ENCODE data around the gene CACYBP. TPM values are rescaled to one million over a fixed set of nuclear protein-coding genes. Genes with fewer than 3 reads are reported as not detected.

The CACYBP gene
- total and polyA plus RNA-seq, 12 donors, result 20.2 to 106 (median 53.1) TPM

GRCh38 chr1:174968750-174969244 is 30.9 kb upstream of the CACYBP start:
- no peak for TF ChIP-seq CTCF (IDR thresholded peaks at IDR 0.05)
- Histone ChIP-seq H3K9me3 (no peaks in the 10 kb centered on the region), H3K4me3 (no peak overlapping the region), H3K27me3 (no peaks in the 10 kb centered on the region), H3K36me3 (peaks cover 0 to 15% (median 0%) of the 10 kb centered on the region in 9 donors), H3K4me1 (peaks cover 0 to 79% (median 26%) of the 10 kb centered on the region in 9 donors), H3K27ac (peak overlapping the region in 1 of 10 donors; percentile 89)
- no peak for DNase-seq
- intact Hi-C loops (cut with DNase I), result no loop called here
- WGBS, 2 donors, result 83 to 91% methylated on average over 5 of the region's 5 CpGs
- ATAC-seq, result no peak

GRCh38 chr1:174969977-174970376 is 29.8 kb upstream of the CACYBP start:
- TF ChIP-seq CTCF (IDR thresholded peaks at IDR 0.05), result no peak
- Histone ChIP-seq H3K36me3 (peaks cover 0 to 15% (median 0%) of the 10 kb centered on the region in 9 donors), H3K4me1 (peaks cover 0 to 68% (median 24%) of the 10 kb centered on the region in 9 donors), H3K4me3 (no peak overlapping the region), H3K27me3 (no peaks in the 10 kb centered on the region), H3K27ac (peak overlapping the region in 1 of 10 donors; percentile 89), H3K9me3 (no peaks in the 10 kb centered on the region)
- no peak for DNase-seq
- WGBS, 2 donors, result 94 to 98% methylated on average over 1 of the region's 1 CpG
- intact Hi-C loops (cut with DNase I), result loop anchor here in 1 of 10 donors (10.0 kb wide), 1 partner anchor 105 kb away; no protein-coding TSS in a partner anchor
- ATAC-seq, result no peak

GRCh38 chr1:174971466-174971865 is 28.3 kb upstream of the CACYBP start:
- Histone ChIP-seq H3K27ac (peak overlapping the region in 1 of 10 donors; percentile 60), H3K36me3 (peaks cover 0 to 15% (median 0%) of the 10 kb centered on the region in 9 donors), H3K27me3 (no peaks in the 10 kb centered on the region), H3K9me3 (no peaks in the 10 kb centered on the region), H3K4me3 (no peak overlapping the region), H3K4me1 (peaks cover 0 to 57% (median 13%) of the 10 kb centered on the region in 9 donors)
- ATAC-seq (no peak), DNase-seq (no peak)
- intact Hi-C loops (cut with DNase I), result loop anchor here in 1 of 10 donors (10.0 kb wide), 1 partner anchor 107 kb away; no protein-coding TSS in a partner anchor
- TF ChIP-seq CTCF (IDR thresholded peaks at IDR 0.05), result no peak

GRCh38 chr1:174971902-174972301 is 27.8 kb upstream of the CACYBP start:
- DNase-seq, result no peak
- H3K9me3 ChIP-seq, result no peaks in the 10 kb centered on the region
- peaks cover 0 to 56% (median 13%) of the 10 kb centered on the region in 9 donors for H3K4me1 ChIP-seq
- no peak overlapping the region for H3K4me3 ChIP-seq
- intact Hi-C loops (cut with DNase I), result loop anchor here in 1 of 10 donors (10.0 kb wide), 1 partner anchor 107 kb away; no protein-coding TSS in a partner anchor
- H3K27me3 ChIP-seq, result no peaks in the 10 kb centered on the region
- TF ChIP-seq CTCF (IDR thresholded peaks at IDR 0.05), result no peak
- H3K27ac ChIP-seq, result peak overlapping the region in 1 of 10 donors; percentile 60
- ATAC-seq, result no peak
- 81 to 89% methylated on average over 2 of the region's 2 CpGs for WGBS, 2 donors
- H3K36me3 ChIP-seq, result peaks cover 0 to 19% (median 0%) of the 10 kb centered on the region in 9 donors

Measured in heart right ventricle (tissue), 16 donors.